OCI-LY1 (cell line): ENCODE results near the gene ATF7IP.

Source experiments
- CTCF ChIP-seq: fragments of 200-600 bp; sonication (generic), shearing (Covaris generic); IDR thresholded peaks from 2 replicates; pipeline ENCODE4 v1.5.1; 2017; ENCODE audit warnings: mild to moderate bottlenecking, antibody characterized with exemption, low read length, moderate library complexity, mixed read lengths
- EZH2 ChIP-seq: fragments of 200-600 bp; sonication (generic), shearing (Covaris generic); IDR thresholded peaks from 2 replicates; pipeline ENCODE4 v1.8.0; 2017; ENCODE audit warnings: borderline replicate concordance, mixed run types, mild to moderate bottlenecking, antibody characterized with exemption, low read length, moderate library complexity, mixed read lengths

GRCh38 chr12:14510574-14510973 lies 145.1 kb downstream of the ATF7IP start:
- TF ChIP-seq CTCF (no peak), EZH2 (no peak)
